NK-92 treated with Interleukin-12 subunit alpha and Interleukin-12 subunit beta, amount 100 ng/mL, for 24 hours (cell line): ENCODE data around the gene CNNM1.

Experiments
- DNase-seq: peaks from one replicate; lab custom pipeline; 2025; lab: John Stamatoyannopoulos, UW

CNNM1 gene

DNA sequence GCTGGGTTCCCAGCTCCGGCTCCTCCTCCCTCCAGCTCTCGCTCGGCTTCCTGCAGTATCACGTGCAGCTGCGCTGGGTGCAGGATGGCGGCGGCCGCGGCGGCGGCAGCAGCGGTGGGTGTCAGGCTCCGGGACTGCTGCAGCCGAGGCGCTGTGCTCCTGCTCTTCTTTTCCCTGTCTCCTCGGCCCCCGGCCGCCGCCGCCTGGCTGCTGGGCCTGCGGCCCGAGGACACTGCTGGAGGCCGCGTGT lies at the start of gene CNNM1:
Gene CNNM1 (plus strand): TSS at position 53 of the 250 bp plus-strand sequence. CDS start 32 bp downstream, at position 85.
- no peak for DNase-seq

DNA sequence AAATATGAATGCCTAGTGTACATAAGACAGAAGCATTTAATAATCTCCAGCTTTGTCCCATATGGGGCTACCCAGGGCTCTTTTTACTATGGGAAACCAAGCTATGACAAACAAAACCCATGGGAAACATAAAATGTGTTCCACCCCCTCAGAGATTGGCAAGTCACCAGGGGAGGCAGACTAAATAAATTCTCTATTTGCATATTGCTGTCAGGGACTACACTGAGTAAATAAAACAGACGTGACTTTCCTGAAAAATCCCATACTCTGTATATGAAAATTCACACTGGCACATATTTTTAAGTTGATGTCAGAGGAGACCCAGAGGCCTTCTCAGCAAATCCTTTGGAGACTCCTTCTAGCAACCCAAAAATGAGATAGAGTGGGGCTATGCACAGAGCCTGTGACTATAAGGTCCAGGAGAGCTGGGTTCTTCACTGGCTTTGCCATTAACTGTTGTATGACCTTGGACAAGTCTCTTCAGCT lies 49.5 kb upstream of the CNNM1 start:
- no peak for DNase-seq

DNA sequence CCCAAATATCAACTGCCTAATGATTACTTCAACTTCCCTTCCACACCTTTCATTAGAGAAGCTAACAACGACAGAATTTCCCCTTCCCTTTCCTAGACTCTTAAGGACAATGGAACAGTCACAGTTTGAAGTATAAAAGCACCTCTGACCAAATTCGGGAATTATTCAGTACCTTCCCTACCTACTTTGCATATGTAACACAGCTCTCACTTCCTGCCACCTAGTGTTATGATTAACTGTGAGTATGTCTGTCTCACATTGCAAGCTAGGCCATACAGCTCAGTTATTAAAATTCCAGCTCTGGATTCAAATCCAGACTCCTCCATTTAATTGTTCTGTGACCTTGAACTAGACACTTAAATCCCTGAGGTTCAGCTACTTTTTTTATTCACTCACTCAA lies 48.7 kb upstream of the CNNM1 start:
- no peak for DNase-seq

DNA sequence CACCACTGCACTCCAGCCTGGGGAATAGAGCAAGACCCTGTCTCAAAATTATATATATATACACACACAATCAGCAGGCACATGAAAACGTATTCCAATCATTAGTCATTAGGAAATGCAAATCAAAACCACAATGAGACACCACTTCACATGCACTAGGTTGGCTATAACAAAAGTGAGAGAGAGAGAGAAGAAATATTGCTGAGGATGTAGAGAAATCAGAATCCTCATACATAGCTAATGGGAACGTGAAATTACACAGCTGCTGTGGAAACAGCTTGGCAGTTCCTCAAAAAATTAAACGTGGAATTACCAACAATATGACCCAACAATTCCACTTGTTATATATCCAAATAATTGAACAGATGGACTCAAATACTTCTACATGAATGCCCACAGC lies 43.3 kb upstream of the CNNM1 start:
- no peak for DNase-seq

DNA sequence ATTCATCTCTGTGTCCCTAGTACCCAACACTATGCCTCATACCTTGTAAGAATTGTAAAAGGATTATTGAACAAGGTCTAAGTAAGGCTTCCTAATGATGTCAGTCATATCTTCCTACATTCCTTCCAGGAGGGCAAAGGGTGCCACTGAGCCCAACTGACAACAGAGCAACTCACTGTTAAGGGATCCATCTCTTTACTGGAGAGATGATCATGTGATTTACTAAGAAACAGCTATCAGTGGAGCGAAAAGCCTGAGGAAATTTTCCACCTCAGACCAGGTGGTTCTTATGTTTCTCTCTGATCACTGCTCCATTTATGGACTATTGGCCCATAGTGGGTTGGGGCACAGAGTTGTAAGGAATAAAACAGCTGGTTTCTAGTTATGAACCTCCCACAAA lies 38.9 kb upstream of the CNNM1 start:
- no peak for DNase-seq

DNA sequence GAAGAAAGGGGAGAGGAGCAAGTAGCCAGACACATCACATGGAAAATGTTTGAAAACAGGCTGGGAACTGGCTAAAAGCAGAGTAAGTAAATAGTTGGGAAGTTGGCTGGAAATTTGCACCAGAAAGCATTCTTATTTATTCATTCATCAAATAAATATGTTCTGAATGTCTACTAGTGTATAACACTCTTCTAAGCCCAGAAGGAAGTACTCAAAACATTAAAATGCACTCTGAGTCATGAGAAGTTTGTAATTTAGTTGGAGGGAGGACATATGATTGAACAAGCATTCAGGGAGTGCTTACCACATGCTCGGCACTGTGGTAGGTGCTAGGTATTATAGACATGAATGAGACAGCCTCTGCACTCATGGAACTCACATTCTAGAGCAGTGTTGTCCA lies 37.0 kb upstream of the CNNM1 start:
- DNase-seq: no peak

DNA sequence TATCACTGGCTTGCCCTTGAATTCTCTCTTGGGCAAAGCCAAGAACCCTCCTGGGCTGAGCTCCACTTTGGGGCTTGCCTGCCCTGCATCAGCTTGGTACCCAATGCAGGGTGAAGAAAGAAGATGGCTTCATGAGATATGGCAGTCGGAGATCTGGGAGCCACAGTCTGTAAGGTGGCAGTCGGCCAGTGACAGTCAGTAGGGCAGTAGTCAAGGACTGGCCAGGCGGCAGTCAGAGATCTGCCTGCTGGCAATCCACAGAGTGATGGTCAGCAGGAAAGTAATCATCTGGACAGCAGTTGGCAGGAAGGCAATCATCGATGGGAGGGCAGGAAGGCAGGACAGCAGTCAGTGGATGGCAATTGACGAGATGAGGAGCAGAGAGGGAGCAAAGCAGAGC lies 32.6 kb upstream of the CNNM1 start:
- no peak for DNase-seq

- no peak for DNase-seq
Observed at GRCh38 chr10:99297033-99297432, 32.1 kb upstream of the CNNM1 start.

- no peak for DNase-seq
Observed at GRCh38 chr10:99303899-99304861, 25.0 kb upstream of the CNNM1 start.

GRCh38 chr10:99304862-99305229 lies 24.3 kb upstream of the CNNM1 start:
- no peak for DNase-seq

GRCh38 chr10:99312501-99312900 lies 16.7 kb upstream of the CNNM1 start:
- no peak for DNase-seq

GRCh38 chr10:99315853-99316252 lies 13.3 kb upstream of the CNNM1 start:
- DNase-seq: no peak

DNA sequence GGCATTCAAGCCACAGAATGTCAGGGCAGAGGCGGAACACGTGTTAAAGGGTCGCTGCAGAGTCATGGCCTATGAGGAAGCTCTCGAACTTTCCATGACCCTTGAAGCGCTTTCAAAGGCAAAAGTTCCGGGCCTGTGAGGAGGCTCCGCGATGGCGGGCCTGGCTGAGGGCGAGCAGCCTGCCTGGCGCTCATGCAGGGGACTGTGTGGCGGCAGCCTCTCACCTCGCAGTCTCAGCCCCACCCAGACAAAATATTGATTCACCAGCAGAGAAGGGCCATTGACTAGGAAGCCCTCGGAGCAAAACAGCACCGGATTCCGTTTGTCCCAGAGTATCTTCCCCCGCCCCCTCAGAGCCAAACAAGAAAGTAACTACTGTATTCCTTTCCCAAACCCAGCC lies 12.8 kb upstream of the CNNM1 start:
- no peak for DNase-seq

GRCh38 chr10:99318048-99318447 lies 11.1 kb upstream of the CNNM1 start:
- DNase-seq: no peak

DNA sequence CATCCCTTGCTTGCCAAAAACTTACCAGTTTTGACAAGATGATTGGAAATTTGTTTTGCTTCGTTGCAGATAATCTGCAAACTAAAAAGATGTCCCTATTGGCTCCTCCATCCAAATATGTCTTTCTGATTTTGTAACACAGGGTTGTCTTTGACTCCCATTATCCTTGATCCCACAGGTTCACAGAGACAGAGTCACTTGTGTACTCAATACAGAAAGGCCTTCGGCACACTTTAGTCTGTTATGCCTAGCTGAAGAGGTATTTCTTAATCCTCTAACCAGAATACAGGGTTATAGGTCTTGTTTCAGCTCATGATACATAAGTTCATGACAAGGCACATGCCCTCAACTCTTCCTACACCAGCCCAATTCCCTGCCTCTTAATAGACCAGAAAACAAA lies 10.7 kb upstream of the CNNM1 start:
- no peak for DNase-seq

GRCh38 chr10:99325281-99325680 lies 3.9 kb upstream of the CNNM1 start:
- no peak for DNase-seq

DNA sequence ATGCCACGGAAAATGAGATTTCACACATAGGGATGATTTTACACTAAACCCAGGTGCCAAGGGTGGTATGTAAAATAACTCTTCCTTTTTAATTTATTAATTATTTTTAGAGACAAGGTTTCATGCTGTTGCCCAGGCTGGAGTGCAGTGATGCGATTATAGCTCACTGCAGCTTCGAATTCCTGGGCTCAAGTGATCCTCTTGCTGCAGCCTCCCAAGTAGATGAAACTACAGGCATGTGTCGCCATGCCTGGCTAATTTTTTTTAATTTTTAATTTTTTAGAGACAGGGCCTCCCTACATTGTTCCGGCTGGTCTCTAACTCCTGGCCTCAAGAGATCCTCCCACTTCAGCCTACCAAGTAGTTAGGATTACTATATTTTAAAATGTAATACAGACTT lies 2.3 kb upstream of the CNNM1 start:
- no peak for DNase-seq

GRCh38 chr10:99328579-99329303 lies 415 bp upstream of the CNNM1 start:
- DNase-seq: no peak

DNA sequence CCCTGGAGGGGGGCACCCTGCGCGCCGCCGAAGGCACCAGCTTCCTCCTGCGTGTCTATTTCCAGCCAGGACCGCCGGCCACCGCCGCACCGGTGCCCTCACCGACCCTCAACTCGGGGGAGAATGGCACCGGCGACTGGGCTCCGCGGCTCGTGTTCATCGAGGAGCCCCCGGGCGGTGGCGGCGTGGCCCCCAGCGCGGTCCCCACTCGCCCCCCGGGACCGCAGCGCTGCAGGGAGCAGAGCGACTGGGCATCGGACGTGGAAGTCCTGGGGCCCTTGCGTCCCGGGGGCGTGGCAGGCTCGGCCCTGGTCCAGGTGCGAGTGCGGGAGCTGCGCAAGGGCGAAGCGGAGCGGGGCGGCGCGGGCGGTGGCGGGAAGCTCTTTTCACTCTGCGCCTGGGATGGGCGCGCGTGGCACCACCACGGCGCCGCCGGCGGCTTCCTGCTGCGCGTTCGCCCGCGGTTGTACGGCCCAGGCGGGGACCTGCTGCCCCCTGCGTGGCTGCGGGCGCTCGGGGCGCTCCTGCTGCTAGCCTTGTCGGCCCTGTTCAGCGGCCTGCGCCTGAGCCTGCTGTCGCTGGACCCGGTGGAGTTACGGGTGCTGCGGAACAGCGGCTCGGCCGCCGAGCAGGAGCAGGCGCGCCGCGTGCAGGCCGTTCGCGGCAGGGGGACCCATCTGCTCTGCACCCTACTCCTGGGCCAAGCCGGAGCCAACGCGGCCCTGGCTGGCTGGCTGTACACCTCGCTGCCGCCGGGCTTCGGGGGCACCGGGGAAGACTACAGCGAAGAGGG lies 594 bp downstream of the CNNM1 start:
- no peak for DNase-seq

- no peak for DNase-seq
Observed at GRCh38 chr10:99330347-99330924, 1.3 kb downstream of the CNNM1 start.

DNA sequence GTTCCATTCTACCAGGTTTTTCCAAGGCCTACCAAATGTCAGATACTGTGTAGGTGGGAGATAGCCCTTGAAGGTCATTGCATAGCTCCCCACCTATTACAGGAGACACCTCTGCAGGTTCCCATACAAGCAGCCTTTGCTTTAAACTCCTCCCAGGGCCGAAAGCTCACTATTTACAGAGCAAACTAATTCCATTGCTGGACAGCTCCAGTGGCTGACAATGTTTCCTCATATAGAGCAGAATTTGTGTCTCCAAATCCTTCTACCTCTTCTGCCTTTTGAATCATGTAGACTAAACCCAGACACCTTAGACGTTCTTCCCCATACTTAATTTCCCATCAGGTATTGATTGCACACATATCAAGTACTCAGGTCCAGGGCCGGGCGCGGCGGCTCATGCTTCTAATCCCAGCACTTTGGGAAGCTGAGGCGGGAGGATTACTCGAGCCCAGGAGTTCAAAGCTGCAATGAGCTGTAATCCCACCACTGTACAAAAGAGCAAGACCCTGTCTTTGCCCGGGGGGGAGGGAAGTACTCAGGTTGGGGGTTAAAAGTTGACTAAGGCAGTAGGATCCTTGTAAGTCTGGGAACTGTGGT lies 2.1 kb downstream of the CNNM1 start:
- no peak for DNase-seq

DNA sequence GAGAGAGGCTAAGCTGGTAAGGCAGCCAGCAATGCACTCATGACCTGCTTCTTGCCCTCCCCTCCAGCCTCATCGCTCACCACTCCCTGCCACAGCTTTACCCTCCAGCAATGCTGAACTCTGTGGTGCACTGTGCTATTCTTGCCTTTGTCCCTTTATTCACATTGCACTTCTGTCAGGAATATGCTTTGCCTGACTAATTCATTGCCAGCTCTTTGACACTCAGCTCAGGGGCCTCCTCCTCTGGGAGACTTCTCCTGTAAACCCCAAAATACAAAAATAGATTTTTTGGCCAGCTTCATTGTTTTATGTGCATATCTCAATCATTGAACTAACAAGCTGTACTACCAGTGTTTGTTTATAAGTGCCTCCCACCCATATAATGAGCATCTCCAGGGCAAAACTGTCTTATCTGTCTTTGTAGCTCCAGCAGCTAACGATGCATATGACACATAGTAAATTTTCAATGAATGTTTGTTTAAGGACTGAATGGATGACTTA lies 8.2 kb downstream of the CNNM1 start:
- DNase-seq: no peak
